Hepatocyte (in vitro differentiated cells): Measurements from ENCODE around the gene XYLT1. TPM values are rescaled to one million over a fixed set of nuclear protein-coding genes. Genes with fewer than 3 reads are reported as not detected.

Experiments used
- DNase-seq: peaks from one replicate; pipeline ENCODE4 v3.0.0-alpha.2; 2016; ENCODE audit warnings: low spot score
- H2AFZ ChIP-seq: fragments of 200-600 bp; sonication (generic); 2 replicates; pipeline ENCODE4 v1.6.0; 2016; ENCODE audit warnings: antibody characterized with exemption, mild to moderate bottlenecking
- H3K27ac ChIP-seq: fragments of 200-600 bp; sonication (generic); 2 replicates; pipeline ENCODE4 v1.5.1; 2016; ENCODE audit warnings: mild to moderate bottlenecking
- H3K27me3 ChIP-seq: fragments of 200-600 bp; sonication (generic); 2 replicates; pipeline ENCODE4 v1.6.1; 2016
- H3K36me3 ChIP-seq: fragments of 200-600 bp; sonication (generic); replicated peaks from 2 replicates; pipeline ENCODE4 v1.5.1; 2016; ENCODE audit warnings: low read depth; ENCODE audit not compliant: insufficient read depth
- H3K4me1 ChIP-seq: fragments of 200-600 bp; sonication (generic); 2 replicates; pipeline ENCODE4 v1.5.1; 2016; ENCODE audit warnings: mild to moderate bottlenecking, moderate library complexity; ENCODE audit not compliant: insufficient read depth
- H3K4me2 ChIP-seq: fragments of 200-600 bp; sonication (generic); 2 replicates; pipeline ENCODE4 v1.6.0; 2016
- H3K4me3 ChIP-seq: fragments of 200-600 bp; sonication (generic); 2 replicates; pipeline ENCODE4 v1.5.1; 2016; ENCODE audit warnings: mild to moderate bottlenecking
- H3K79me2 ChIP-seq: fragments of 200-600 bp; sonication (generic); 2 replicates; pipeline ENCODE4 v1.6.0; 2017; ENCODE audit warnings: mild to moderate bottlenecking
- H3K9me2 ChIP-seq: fragments of 200-600 bp; sonication (generic); replicated peaks from 2 replicates; pipeline ENCODE4 v1.6.0; 2017; ENCODE audit warnings: mild to moderate bottlenecking; ENCODE audit not compliant: insufficient read depth
- H3K9me3 ChIP-seq: fragments of 200-600 bp; sonication (generic); 2 replicates; pipeline ENCODE4 v1.5.1; 2016; ENCODE audit warnings: low read depth, mild to moderate bottlenecking
- H4K20me1 ChIP-seq: fragments of 200-600 bp; sonication (generic); 2 replicates; pipeline ENCODE4 v1.6.0; 2016; ENCODE audit warnings: mild to moderate bottlenecking; ENCODE audit not compliant: insufficient read depth, poor library complexity, severe bottlenecking
- EZH2 ChIP-seq: fragments of 200-600 bp; sonication (generic); IDR thresholded peaks from 2 replicates; pipeline ENCODE4 v1.6.1; 2016; ENCODE audit warnings: antibody characterized with exemption, mild to moderate bottlenecking, borderline replicate concordance
- EZH2phosphoT487 ChIP-seq: fragments of 200-600 bp; sonication (generic); IDR thresholded peaks from one replicate; pipeline ENCODE4 v1.6.1; 2018; ENCODE audit warnings: antibody characterized with exemption, mild to moderate bottlenecking, low read depth, moderate library complexity; ENCODE audit not compliant: unreplicated experiment, severe bottlenecking
- WGBS: methylation state at CpG from one replicate; pipeline ENCODE4 v1.1.6; 2016; ENCODE audit warnings: low lambda C conversion rate; ENCODE audit errors: missing lambda C conversion rate; 5-methylcytosine and 5-hydroxymethylcytosine counted together
- polyA plus RNA-seq: library from polyadenylated mRNA; unstranded; fragments of >200 nt; fragmentation: Nextera tagmentation; extraction: Ambion mirVana; gene quantifications from 2 replicates; pipeline ENCODE4 v1.2.1, GENCODE V29; 2016
- total RNA-seq: library from RNA; depleted of rRNA; stranded (reverse); fragments of >200 nt; gene quantifications from 2 replicates; pipeline ENCODE4 v1.2.3, GENCODE V29; 2014
- TF ChIP-seq, protein P1 (sequence below): fragments of 200-600 bp; sonication (generic); IDR thresholded peaks from 2 replicates; pipeline ENCODE4 v1.5.1; 2016; ENCODE audit warnings: antibody characterized with exemption, mild to moderate bottlenecking; ENCODE audit not compliant: poor library complexity

The XYLT1 gene
- total and polyA plus RNA-seq, 2 experiments from 2014 or later: 6.9 to 13.7 TPM

DNA sequence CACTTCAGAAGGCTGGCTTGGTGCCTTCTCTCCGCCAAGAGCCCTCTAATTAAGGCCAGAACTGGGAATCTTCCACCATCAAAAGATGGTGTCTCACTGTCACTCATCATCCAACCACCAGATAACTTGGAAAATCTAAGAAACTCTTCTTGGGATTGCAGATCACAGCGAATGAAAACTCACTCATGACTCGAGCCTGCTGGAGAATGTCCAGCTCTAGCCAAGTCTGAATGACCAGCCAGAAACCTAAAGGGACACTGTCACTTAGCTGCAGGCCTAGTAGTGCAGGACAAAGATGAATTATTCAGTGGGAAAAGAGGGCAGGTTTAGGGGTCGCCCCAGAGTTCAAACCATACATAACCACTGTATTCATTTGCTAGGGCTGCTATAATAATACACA is 107.8 kb downstream of the XYLT1 start:
- no peaks in the 10 kb centered on the region for H3K9me3 ChIP-seq
- H3K4me2 ChIP-seq: no peak overlapping the region
- peaks cover 27% of the 10 kb centered on the region for H3K79me2 ChIP-seq
- peaks cover 36% of the 10 kb centered on the region for H3K4me1 ChIP-seq
- DNase-seq: no peak
- H3K9me2 ChIP-seq: no peaks in the 10 kb centered on the region
- no peaks in the 10 kb centered on the region for H3K27me3 ChIP-seq
- H4K20me1 ChIP-seq: peaks cover 3% of the 10 kb centered on the region
- WGBS: 97% methylated on average over 4 of the region's 4 CpGs
- no peak overlapping the region for H3K4me3 ChIP-seq
- no peak overlapping the region for H3K27ac ChIP-seq
- TF ChIP-seq, protein P1, sequence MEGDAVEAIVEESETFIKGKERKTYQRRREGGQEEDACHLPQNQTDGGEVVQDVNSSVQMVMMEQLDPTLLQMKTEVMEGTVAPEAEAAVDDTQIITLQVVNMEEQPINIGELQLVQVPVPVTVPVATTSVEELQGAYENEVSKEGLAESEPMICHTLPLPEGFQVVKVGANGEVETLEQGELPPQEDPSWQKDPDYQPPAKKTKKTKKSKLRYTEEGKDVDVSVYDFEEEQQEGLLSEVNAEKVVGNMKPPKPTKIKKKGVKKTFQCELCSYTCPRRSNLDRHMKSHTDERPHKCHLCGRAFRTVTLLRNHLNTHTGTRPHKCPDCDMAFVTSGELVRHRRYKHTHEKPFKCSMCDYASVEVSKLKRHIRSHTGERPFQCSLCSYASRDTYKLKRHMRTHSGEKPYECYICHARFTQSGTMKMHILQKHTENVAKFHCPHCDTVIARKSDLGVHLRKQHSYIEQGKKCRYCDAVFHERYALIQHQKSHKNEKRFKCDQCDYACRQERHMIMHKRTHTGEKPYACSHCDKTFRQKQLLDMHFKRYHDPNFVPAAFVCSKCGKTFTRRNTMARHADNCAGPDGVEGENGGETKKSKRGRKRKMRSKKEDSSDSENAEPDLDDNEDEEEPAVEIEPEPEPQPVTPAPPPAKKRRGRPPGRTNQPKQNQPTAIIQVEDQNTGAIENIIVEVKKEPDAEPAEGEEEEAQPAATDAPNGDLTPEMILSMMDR: no peak
- TF ChIP-seq EZH2 (no peak), EZH2phosphoT487 (no peak)
- H3K36me3 ChIP-seq: no peaks in the 10 kb centered on the region
- no peak overlapping the region for H2AFZ ChIP-seq

DNA sequence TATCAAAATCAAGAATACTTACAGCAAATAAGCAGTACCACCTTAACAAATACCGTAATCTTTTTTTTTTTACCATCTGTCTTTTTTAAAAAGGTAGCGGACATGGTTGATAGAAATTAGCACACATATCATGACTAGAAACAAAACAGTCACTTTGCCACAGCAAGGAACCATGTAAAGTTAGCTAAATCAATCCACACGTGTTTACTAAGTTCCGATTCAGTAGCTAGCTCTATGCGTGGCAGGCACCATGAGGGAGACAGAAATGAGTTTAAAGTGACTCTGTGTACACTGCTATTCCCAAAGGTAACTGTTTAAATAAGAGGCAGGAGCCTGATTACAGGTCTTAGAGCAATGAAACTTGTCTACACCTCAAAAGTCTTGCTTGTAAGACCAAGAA is 108.6 kb downstream of the XYLT1 start:
- peaks cover 3% of the 10 kb centered on the region for H4K20me1 ChIP-seq
- peaks cover 22% of the 10 kb centered on the region for H3K79me2 ChIP-seq
- H3K9me3 ChIP-seq: no peaks in the 10 kb centered on the region
- H3K9me2 ChIP-seq: no peaks in the 10 kb centered on the region
- no peak overlapping the region for H3K27ac ChIP-seq
- H3K36me3 ChIP-seq: no peaks in the 10 kb centered on the region
- H3K4me1 ChIP-seq: peaks cover 29% of the 10 kb centered on the region
- WGBS: 78% methylated on average over 5 of the region's 5 CpGs
- TF ChIP-seq EZH2phosphoT487: no peak
- no peak for TF ChIP-seq EZH2
- no peak overlapping the region for H2AFZ ChIP-seq
- DNase-seq: no peak
- no peak overlapping the region for H3K4me3 ChIP-seq
- no peak overlapping the region for H3K4me2 ChIP-seq
- no peaks in the 10 kb centered on the region for H3K27me3 ChIP-seq

DNA sequence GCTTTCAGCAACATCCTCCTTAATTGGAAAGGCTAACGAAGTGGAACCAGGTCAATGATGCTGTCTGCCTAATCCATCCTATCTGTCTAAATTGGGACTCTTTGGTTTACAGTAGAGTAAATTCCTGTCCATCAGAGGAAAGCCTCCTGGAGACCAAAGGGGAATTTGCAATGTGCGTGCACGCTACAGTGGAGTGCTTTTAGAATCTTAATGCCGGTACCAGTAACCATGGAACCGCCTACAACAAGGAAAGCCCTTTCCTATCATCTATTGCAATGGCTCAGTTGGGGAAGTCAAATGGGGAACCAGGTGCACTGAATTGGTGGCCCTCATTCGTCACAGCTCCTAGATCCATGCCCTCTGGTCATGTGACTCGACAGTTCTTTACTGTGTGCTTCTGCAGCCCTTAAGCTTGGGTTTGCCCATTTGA is 110.1 kb downstream of the XYLT1 start:
- no peak for DNase-seq
- Histone ChIP-seq H2AFZ (no peak overlapping the region), H3K79me2 (peaks cover 14% of the 10 kb centered on the region), H3K36me3 (no peaks in the 10 kb centered on the region), H3K4me3 (no peak overlapping the region), H3K4me1 (peaks cover 21% of the 10 kb centered on the region), H3K4me2 (no peak overlapping the region), H4K20me1 (peaks cover 3% of the 10 kb centered on the region), H3K9me3 (no peaks in the 10 kb centered on the region), H3K27ac (no peak overlapping the region), H3K27me3 (no peaks in the 10 kb centered on the region), H3K9me2 (no peaks in the 10 kb centered on the region)
- 94% methylated on average over 7 of the region's 7 CpGs for WGBS
- TF ChIP-seq EZH2phosphoT487: no peak
- no peak for TF ChIP-seq EZH2
- TF ChIP-seq, protein P1: no peak

DNA sequence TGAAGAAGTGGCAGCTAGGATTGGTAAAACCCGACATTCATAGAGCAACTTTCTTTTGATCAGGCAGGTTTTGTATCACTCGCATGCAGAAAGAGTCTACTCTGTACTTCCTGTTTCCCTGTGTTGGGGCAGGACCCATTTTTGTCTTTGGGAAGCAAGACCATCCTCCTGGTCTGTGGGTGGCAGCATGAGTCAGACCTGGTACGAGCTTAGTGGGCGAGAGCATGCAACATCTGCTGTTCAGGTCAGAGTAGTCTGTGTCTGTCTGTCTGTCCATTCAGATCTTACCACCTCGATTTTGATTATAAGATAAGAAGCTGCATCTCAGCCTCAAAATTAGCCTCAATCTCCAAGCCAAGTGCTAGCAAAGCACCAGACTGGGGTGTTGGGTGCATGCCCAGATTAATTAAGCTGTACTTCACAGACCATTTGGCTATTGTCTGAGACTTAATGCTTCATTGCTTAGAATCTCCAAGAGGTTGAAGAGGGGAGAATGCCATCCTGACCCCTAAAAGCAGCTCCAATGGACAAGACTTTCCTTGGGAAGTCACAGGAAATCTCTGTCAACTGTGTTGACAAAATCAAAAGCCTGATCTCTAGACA is 110.9 kb downstream of the XYLT1 start:
- Histone ChIP-seq H3K27ac (no peak overlapping the region), H3K9me2 (no peaks in the 10 kb centered on the region), H3K79me2 (peaks cover 14% of the 10 kb centered on the region), H3K27me3 (no peaks in the 10 kb centered on the region), H2AFZ (no peak overlapping the region), H3K4me1 (peaks cover 15% of the 10 kb centered on the region), H4K20me1 (peaks cover 3% of the 10 kb centered on the region), H3K4me2 (no peak overlapping the region), H3K36me3 (no peaks in the 10 kb centered on the region), H3K4me3 (no peak overlapping the region), H3K9me3 (no peaks in the 10 kb centered on the region)
- WGBS: 84% methylated on average over 5 of the region's 5 CpGs
- TF ChIP-seq, protein P1: no peak
- TF ChIP-seq EZH2 (no peak), EZH2phosphoT487 (no peak)
- DNase-seq: no peak
